GM21786 (cell line): Measurements from ENCODE around the gene ZGLP1.
"Not testable (repeated sequence)": the region's sequence is repeated elsewhere in the genome, so short reads cannot be mapped to it uniquely, and the experiment has no call there.

Experiments
- ATAC-seq: cut with Tn5 transposase; IDR thresholded peaks from one replicate; pipeline ENCODE4 v1.9.1; 2021; ENCODE audit not compliant: unreplicated experiment

Gene ZGLP1

DNA sequence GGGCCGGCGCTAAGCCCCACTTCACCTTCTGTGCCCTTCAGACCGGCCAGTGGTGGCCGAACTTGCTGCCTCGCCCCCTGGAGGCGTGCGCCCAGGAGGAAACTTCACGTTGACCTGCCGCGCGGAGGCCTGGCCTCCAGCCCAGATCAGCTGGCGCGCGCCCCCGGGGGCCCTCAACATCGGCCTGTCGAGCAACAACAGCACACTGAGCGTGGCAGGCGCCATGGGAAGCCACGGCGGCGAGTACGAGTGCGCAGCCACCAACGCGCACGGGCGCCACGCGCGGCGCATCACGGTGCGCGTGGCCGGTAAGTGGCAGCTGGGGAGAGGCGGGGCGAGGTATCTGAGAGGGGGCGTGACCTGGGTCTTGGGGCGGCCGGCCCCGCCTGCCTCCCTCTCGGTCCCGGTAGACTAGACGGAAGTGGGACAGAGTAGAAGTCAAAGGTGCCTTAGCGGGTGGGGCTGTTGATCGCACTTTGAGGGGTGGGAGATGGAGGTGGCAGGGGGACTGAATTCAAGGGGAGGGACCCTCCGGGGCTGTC lies 14.2 kb downstream of the ZGLP1 start:
- peak; percentile 46 for ATAC-seq

DNA sequence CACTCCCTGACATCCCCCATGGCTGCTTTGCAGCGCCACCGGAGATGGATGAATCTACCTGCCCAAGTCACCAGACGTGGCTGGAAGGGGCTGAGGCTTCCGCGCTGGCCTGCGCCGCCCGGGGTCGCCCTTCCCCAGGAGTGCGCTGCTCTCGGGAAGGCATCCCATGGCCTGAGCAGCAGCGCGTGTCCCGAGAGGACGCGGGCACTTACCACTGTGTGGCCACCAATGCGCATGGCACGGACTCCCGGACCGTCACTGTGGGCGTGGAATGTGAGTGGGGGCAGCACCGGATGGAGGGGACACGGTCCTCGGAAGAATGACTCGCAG lies 15.3 kb downstream of the ZGLP1 start:
- ATAC-seq, result no peak

DNA sequence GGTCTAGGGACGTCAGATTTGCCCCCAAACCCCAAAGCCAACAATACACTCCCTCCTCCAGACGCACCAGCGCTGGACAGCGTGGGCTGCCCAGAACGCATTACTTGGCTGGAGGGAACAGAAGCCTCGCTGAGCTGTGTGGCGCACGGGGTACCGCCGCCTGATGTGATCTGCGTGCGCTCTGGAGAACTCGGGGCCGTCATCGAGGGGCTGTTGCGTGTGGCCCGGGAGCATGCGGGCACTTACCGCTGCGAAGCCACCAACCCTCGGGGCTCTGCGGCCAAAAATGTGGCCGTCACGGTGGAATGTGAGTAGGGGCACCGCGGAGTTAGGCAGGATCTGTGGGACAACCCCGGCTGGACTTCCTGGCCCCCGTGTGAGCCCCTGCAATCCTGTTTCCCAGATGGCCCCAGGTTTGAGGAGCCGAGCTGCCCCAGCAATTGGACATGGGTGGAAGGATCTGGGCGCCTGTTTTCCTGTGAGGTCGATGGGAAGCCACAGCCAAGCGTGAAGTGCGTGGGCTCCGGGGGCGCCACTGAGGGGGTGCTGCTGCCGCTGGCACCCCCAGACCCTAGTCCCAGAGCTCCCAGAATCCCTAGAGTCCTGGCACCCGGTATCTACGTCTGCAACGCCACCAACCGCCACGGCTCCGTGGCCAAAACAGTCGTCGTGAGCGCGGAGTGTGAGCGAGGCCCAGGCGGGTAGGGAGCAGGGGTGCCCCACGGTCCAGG lies 15.8 kb downstream of the ZGLP1 start:
- ATAC-seq, result no peak

DNA sequence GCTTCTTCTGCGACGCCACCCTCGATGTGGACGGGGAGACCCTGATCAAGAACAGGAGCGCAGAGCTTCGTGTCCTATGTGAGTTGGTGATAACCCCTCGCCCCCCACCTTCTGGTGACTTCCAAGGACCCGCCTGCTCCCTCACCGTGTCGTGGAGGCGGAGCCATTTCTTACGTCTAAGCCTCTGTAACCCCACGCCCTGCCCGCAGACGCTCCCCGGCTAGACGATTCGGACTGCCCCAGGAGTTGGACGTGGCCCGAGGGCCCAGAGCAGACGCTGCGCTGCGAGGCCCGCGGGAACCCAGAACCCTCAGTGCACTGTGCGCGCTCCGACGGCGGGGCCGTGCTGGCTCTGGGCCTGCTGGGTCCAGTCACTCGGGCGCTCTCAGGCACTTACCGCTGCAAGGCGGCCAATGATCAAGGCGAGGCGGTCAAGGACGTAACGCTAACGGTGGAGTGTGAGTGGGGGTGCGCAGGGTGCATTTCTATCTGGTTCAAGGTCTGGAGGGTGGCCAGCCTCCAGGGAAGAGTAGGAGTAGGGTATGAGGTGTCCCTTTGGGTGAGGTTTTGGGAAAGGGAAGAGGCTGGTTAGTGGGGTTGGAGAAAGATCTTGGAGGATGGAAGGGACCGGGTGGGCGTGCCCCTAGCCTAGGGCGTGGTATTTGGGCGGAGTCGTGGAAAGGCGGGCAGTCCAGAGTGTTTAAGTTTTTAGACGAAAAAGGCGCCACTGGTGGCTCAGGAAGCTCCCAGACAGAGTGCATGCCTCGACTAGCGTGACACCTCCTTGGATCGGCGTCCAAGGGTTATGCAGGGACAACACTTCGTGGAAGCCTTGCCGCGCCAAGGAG lies 16.6 kb downstream of the ZGLP1 start:
- no peak for ATAC-seq

DNA sequence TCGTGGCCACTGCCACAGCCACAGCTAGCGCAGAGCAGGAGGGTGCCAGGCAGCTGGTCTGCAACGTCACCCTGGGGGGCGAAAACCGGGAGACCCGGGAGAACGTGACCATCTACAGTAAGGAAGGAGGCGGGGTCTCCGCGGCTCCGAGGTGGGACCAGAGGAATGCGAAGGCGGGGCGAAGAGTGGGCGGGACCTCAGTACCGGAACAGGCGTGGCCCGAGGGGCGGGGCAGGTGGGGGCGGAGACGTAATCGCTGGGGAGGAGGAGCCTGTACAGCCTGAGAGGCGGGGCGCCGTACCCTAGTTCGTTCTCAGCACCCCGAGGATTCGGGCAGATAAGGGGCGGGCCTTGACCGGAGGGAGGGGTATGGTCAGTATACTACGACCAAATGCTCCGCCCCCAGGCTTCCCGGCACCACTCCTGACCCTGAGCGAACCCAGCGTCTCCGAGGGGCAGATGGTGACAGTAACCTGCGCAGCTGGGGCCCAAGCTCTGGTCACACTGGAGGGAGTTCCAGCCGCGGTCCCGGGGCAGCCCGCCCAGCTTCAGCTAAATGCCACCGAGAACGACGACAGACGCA lies 17.3 kb downstream of the ZGLP1 start:
- peak; percentile 50 for ATAC-seq

DNA sequence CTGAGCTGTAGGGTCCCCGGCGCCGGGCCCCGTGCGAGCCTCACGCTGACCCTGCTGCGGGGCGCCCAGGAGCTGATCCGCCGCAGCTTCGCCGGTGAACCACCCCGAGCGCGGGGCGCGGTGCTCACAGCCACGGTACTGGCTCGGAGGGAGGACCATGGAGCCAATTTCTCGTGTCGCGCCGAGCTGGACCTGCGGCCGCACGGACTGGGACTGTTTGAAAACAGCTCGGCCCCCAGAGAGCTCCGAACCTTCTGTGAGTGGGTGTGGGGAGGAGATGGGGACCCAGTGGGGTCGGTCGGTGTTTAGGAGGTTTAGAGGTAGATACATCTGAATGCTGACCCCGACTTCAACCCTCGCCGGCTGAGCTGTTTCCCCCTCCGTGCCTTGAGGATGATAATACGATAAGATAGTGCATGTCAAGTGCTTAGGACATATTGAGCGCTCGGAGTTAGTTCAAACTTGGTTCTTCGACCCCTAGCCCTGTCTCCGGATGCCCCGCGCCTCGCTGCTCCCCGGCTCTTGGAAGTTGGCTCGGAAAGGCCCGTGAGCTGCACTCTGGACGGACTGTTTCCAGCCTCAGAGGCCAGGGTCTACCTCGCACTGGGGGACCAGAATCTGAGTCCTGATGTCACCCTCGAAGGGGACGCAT lies 17.9 kb downstream of the ZGLP1 start:
- no peak for ATAC-seq

DNA sequence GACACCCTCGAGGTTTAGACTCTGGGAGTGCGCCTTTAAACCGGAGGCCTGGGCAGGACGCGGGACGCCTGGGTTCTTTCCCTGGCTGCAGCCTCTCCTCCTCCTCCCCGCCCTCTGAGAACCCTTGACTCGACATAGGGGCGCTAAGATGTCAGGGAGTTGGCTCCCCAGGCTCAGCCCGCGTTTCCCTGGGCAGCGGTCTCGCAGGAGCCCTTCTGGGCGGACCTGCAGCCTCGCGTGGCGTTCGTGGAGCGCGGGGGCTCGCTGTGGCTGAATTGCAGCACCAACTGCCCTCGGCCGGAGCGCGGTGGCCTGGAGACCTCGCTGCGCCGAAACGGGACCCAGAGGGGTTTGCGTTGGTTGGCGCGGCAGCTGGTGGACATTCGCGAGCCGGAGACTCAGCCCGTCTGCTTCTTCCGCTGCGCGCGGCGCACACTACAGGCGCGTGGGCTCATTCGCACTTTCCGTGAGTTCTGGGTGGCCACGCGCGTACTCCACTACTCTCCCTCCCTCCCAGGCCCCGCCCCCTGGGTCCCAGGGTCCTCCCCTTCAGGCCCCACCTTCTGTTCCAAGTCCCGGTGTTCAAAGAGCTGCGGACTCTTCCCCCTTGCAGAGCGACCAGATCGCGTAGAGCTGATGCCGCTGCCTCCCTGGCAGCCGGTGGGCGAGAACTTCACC lies 18.6 kb downstream of the ZGLP1 start:
- ATAC-seq, result no peak

DNA sequence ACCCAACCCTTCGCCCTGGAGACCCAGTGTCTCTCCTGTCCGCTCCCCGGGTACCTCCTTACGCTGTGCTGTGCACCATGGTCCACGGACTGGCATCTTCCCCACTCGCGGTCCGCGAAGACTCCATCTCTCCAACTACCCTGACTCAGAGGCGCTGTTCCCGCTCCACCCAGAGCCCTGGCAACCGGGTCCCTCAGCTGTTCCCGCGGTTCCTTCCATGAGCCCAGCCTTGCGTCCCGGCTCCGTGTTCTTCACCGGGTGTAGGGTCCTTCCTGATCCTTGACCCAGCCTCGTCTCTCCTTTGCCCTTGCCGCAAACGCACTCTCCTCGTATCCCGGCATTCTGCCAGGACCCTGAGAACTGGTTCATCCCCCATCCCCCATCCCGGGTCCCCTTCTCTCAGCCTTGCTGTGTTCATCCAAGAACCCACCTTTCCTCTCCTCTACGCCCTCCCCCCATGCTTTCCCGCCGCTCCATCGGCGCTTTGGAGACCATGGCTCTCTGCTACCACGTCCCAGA lies 19.2 kb downstream of the ZGLP1 start:
- no peak for ATAC-seq

DNA sequence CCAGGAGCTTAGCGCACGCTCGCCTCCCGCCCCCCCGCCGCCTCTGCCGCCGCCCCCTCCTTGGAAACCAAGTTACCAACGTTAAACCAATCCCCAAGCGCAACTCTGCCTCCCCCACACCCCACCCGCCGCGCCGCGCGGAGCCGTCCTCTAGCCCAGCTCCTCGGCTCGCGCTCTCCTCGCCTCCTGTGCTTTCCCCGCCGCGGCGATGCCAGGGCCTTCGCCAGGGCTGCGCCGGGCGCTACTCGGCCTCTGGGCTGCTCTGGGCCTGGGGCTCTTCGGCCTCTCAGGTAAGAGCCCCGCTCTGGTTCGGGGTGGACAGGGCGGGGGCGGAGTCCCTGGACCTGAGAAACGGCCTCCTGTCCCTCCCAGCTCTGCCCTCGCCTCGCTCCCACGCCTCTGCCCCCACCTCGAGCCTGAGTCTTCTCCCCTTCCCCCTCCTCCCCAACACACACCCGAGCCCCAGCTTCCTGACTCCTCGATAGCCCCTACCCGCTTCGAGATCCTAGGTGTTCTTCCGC lies 19.7 kb downstream of the ZGLP1 start, which contains the start of gene ICAM5:
ICAM5 (plus strand) TSS at position 117 of the 521 bp plus-strand sequence; CDS start at position 209, 92 bp downstream.
- ATAC-seq, result no peak

DNA sequence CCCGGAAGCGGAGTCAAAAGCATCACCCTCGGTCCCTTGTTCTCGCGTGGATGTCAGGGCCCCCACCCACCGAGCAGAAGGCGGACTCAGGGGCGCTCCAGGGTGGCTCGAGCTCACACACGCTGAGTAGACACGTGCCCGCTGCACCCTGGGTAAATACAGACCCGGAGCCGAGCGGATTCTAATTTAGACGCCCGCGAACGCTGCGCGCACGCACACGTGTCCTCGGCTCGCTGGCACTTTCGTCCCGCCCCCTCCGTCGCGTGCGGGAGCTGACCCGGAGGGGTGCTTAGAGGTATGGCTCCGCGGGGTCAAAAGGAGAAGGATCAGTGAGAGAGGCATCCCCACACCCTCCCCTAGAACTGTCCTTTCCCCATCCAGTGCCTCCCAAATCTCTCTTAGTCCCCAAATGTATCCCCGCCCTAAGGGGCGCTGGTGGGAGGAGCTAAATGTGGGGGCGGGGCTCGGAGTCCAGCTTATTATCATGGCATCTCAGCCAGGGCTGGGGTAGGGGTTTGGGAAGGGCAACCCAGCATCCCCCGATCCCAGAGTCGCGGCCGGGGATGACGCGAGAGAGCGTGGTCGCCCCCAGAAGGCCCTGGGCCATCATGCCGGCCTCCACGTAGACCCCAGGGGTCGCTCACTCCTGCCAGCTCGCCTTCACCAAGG lies 20.3 kb downstream of the ZGLP1 start:
- no peak for ATAC-seq

DNA sequence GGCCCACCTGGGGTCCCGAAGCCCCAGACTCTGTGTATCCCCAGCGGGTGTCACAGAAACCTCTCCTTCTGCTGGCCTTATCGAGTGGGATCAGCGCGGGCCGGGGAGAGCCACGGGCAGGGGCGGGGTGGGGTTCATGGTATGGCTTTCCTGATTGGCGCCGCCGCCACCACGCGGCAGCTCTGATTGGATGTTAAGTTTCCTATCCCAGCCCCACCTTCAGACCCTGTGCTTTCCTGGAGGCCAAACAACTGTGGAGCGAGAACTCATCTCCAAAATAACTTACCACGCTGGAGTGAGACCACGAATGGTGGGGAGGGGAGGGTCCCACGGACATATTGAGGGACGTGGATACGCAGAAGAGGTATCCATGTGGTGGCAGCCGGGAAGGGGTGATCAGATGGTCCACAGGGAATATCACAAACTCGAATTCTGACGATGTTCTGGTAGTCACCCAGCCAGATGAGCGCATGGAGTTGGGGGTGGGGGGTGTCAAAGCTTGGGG lies 20.9 kb downstream of the ZGLP1 start:
- no peak for ATAC-seq

DNA sequence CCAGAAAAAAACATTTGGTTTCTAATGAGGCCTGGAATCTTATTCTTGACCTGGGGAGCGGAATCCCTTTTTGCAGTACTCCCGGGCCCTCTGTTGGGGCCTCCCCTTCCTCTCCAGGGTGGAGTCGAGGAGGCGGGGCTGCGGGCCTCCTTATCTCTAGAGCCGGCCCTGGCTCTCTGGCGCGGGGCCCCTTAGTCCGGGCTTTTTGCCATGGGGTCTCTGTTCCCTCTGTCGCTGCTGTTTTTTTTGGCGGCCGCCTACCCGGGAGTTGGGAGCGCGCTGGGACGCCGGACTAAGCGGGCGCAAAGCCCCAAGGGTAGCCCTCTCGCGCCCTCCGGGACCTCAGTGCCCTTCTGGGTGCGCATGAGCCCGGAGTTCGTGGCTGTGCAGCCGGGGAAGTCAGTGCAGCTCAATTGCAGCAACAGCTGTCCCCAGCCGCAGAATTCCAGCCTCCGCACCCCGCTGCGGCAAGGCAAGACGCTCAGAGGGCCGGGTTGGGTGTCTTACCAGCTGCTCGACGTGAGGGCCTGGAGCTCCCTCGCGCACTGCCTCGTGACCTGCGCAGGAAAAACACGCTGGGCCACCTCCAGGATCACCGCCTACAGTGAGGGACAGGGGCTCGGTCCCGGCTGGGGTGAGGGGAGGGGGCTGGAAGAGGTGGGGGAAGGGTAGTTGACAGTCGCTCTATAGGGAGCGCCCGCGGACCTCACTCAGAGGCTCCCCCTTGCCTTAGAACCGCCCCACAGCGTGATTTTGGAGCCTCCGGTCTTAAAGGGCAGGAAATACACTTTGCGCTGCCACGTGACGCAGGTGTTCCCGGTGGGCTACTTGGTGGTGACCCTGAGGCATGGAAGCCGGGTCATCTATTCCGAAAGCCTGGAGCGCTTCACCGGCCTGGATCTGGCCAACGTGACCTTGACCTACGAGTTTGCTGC lies 22.5 kb downstream of the ZGLP1 start, which contains the start of gene ICAM4:
ICAM4 (plus strand) TSS at position 153 of the 935 bp plus-strand sequence; CDS start at position 211, 58 bp downstream.
- no peak for ATAC-seq

DNA sequence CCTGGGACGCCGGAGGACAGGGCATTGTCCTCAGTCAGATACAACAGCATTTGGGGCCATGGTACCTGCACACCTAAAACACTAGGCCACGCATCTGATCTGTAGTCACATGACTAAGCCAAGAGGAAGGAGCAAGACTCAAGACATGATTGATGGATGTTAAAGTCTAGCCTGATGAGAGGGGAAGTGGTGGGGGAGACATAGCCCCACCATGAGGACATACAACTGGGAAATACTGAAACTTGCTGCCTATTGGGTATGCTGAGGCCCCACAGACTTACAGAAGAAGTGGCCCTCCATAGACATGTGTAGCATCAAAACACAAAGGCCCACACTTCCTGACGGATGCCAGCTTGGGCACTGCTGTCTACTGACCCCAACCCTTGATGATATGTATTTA lies 24.2 kb downstream of the ZGLP1 start:
- no peak for ATAC-seq

DNA sequence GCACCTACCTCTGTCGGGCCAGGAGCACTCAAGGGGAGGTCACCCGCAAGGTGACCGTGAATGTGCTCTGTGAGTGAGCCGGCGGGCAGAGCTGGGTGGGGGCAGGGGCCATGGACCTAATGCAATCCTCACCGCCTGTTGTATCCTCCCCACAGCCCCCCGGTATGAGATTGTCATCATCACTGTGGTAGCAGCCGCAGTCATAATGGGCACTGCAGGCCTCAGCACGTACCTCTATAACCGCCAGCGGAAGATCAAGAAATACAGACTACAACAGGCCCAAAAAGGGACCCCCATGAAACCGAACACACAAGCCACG lies 24.7 kb downstream of the ZGLP1 start:
- no peak for ATAC-seq

DNA sequence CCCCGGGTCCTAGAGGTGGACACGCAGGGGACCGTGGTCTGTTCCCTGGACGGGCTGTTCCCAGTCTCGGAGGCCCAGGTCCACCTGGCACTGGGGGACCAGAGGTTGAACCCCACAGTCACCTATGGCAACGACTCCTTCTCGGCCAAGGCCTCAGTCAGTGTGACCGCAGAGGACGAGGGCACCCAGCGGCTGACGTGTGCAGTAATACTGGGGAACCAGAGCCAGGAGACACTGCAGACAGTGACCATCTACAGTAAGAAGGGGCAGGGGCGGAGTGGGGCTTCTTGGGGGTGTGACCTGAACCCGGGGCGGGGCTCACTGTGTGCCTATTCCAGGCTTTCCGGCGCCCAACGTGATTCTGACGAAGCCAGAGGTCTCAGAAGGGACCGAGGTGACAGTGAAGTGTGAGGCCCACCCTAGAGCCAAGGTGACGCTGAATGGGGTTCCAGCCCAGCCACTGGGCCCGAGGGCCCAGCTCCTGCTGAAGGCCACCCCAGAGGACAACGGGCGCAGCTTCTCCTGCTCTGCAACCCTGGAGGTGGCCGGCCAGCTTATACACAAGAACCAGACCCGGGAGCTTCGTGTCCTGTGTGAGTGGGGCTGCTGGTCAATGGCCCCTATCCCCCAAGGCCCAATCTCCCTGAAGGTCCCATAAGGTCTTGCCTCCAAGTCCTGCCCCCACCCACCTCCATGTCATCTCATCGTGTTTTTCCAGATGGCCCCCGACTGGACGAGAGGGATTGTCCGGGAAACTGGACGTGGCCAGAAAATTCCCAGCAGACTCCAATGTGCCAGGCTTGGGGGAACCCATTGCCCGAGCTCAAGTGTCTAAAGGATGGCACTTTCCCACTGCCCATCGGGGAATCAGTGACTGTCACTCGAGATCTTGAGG lies 25.3 kb downstream of the ZGLP1 start:
- no peak for ATAC-seq

DNA sequence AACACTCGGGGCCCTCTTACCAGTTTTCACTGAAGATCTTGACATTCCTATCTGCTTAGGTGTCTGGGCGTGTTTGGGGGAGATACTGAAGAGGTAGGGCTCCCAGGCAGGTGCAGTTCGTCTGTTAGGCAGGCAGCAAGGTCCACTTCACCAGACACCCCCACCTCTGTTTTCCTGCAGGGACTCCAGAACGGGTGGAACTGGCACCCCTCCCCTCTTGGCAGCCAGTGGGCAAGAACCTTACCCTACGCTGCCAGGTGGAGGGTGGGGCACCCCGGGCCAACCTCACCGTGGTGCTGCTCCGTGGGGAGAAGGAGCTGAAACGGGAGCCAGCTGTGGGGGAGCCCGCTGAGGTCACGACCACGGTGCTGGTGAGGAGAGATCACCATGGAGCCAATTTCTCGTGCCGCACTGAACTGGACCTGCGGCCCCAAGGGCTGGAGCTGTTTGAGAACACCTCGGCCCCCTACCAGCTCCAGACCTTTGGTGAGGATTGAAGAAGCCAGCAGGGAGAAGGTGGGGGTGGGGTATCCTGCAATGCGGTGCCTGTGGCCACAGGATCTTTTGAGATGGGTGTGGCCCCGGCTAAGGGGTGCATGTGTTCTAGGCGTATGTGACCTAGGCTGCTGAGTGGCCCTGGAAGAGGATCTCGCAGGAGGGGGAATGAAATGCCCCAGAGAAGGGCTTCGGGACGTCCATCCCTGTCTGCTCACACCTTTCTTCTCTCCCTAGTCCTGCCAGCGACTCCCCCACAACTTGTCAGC lies 26.1 kb downstream of the ZGLP1 start:
- no peak for ATAC-seq

DNA sequence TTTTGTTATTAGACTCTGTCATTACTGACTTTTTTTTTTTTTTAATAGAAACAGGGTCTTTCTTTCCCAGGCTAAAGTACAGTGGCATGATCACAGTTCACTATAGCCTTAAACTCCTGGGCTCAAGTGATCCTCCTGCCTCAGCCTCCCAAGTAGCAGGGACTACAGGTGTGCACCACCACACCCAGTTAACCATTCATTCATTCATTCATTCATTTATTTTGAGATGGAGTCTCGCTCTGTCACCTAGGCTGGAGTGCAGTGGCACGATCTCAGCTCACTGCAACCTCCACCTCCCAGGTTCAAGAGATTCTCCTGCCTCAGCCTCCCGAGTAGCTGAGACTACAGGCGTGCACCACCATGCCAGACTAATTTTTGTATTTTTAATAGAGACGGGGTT lies 27.6 kb downstream of the ZGLP1 start:
- not testable (repeated sequence) for ATAC-seq
